ENCODE data around the gene NSDHL. TPM values are rescaled to one million over a fixed set of nuclear protein-coding genes. Genes with fewer than 3 reads are reported as not detected.
A peak's percentile ranks its signal among the peaks of the same experiment; 100 is the strongest.

NSDHL gene
- total and polyA plus RNA-seq, 10 donors: 6.1 to 11.2 (median 9.0) TPM

DNA sequence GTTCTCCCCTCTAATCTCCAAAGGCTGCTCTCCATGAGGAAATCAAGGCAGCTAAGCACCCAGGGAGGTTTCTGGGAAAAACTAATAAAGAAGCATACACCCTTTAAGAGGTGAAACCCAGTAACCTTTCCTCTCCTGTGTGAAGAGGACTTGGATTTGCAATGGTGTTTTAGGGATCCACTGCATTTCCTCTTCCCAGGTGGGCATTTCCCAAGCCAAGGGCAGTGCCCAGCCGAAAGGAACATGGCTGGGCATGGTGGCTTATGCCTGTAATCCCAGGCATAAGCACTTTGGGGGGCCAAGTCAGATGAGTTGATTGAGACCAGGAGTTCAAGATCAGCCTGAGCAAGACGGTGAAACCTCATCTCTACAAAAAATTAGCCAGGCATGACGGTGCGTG, 61.6 kb downstream of the NSDHL start:
- Histone ChIP-seq H3K36me3 (no peaks in the 10 kb centered on the region), H3K27ac (no peak overlapping the region), H3K4me3 (no peak overlapping the region), H3K4me1 (peaks cover 0 to under 1% (median 0%) of the 10 kb centered on the region in 6 donors), H3K27me3 (replicated peaks in 1 of 7) (peaks cover 0 to 44% (median 8%) of the 10 kb centered on the region in 7 donors), H3K9me3 (no peaks in the 10 kb centered on the region)
- intact Hi-C loops (cut with DNase I; ENCODE audit: low total_unique reads): no loop called here
- DNase-seq: no peak
- WGBS, 5 donors: 66 to 87% (median 74%) methylated on average over 3 to 4 of the region's 4 CpGs
- TF ChIP-seq, protein P1, sequence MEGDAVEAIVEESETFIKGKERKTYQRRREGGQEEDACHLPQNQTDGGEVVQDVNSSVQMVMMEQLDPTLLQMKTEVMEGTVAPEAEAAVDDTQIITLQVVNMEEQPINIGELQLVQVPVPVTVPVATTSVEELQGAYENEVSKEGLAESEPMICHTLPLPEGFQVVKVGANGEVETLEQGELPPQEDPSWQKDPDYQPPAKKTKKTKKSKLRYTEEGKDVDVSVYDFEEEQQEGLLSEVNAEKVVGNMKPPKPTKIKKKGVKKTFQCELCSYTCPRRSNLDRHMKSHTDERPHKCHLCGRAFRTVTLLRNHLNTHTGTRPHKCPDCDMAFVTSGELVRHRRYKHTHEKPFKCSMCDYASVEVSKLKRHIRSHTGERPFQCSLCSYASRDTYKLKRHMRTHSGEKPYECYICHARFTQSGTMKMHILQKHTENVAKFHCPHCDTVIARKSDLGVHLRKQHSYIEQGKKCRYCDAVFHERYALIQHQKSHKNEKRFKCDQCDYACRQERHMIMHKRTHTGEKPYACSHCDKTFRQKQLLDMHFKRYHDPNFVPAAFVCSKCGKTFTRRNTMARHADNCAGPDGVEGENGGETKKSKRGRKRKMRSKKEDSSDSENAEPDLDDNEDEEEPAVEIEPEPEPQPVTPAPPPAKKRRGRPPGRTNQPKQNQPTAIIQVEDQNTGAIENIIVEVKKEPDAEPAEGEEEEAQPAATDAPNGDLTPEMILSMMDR (IDR thresholded peaks at IDR 0.05 in 8 of 11, conservative IDR thresholded peaks at IDR 0.05 in 3 of 11): no peak
- no peak for TF ChIP-seq POLR2AphosphoS5 (IDR thresholded peaks at IDR 0.05)
- TF ChIP-seq POLR2A (IDR thresholded peaks at IDR 0.05): no peak

GRCh38 chrX:152892999-152893891, 62.4 kb downstream of the NSDHL start:
- intact Hi-C loops (cut with DNase I; ENCODE audit: low total_unique reads): no loop called here
- Histone ChIP-seq H3K4me1 (peaks cover 0 to 4% (median 0%) of the 10 kb centered on the region in 6 donors), H3K36me3 (no peaks in the 10 kb centered on the region), H3K9me3 (no peaks in the 10 kb centered on the region), H3K27me3 (replicated peaks in 1 of 7) (peaks cover 0 to 50% (median 10%) of the 10 kb centered on the region in 7 donors), H3K4me3 (no peak overlapping the region), H3K27ac (no peak overlapping the region)
- TF ChIP-seq POLR2AphosphoS5 (IDR thresholded peaks at IDR 0.05) (no peak), POLR2A (IDR thresholded peaks at IDR 0.05) (no peak)
- TF ChIP-seq, protein P1 (IDR thresholded peaks at IDR 0.05 in 8 of 11, conservative IDR thresholded peaks at IDR 0.05 in 3 of 11): no peak
- peak; percentile 61 for DNase-seq
- 64 to 86% (median 72%) methylated on average over 1 to 22 of the region's 22 CpGs for WGBS, 5 donors

GRCh38 chrX:152893980-152894610, 63.2 kb downstream of the NSDHL start:
- H3K9me3 ChIP-seq: no peaks in the 10 kb centered on the region
- peaks cover 0 to 50% (median 15%) of the 10 kb centered on the region in 7 donors for H3K27me3 ChIP-seq (replicated peaks in 1 of 7)
- DNase-seq: peak; percentile 55
- 72 to 88% (median 82%) methylated on average over 3 to 9 of the region's 9 CpGs for WGBS, 5 donors
- intact Hi-C loops (cut with DNase I; ENCODE audit: low total_unique reads): no loop called here
- no peaks in the 10 kb centered on the region for H3K36me3 ChIP-seq
- H3K4me1 ChIP-seq: peaks cover 0 to 4% (median 0%) of the 10 kb centered on the region in 6 donors
- no peak overlapping the region for H3K4me3 ChIP-seq
- H3K27ac ChIP-seq: no peak overlapping the region
- TF ChIP-seq POLR2A (IDR thresholded peaks at IDR 0.05) (no peak), POLR2AphosphoS5 (IDR thresholded peaks at IDR 0.05) (no peak)
- TF ChIP-seq, protein P1 (IDR thresholded peaks at IDR 0.05 in 8 of 11, conservative IDR thresholded peaks at IDR 0.05 in 3 of 11): no peak

DNA sequence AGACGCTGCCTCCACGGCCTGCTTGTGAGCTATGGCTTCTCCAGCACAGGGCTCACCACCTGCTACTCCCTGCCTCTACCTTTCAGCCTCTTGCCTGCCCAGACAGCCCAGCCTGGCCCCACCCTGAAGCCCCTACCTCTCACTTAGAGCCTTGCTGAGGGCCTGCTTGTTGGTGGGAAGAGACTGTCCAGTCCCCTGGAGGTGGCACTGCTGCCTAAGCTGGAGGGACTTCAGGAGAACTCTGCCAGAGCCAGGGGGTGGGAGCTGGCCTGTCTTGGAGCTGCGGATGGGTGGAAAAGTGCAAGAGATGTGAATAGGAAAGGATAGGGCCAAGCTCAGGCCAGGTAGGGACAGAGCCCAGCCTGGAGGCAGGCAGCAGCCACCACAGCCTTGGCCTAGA, 64.3 kb downstream of the NSDHL start:
- Histone ChIP-seq H3K36me3 (no peaks in the 10 kb centered on the region), H3K4me3 (no peak overlapping the region), H3K27me3 (replicated peaks in 1 of 7) (peaks cover 0 to 61% (median 15%) of the 10 kb centered on the region in 7 donors), H3K27ac (no peak overlapping the region), H3K9me3 (no peaks in the 10 kb centered on the region), H3K4me1 (peaks cover 0 to 4% (median 0%) of the 10 kb centered on the region in 6 donors)
- TF ChIP-seq, protein P1 (IDR thresholded peaks at IDR 0.05 in 8 of 11, conservative IDR thresholded peaks at IDR 0.05 in 3 of 11): no peak
- no peak for TF ChIP-seq POLR2A (IDR thresholded peaks at IDR 0.05)
- TF ChIP-seq POLR2AphosphoS5 (IDR thresholded peaks at IDR 0.05): no peak
- DNase-seq: peak; percentile 54
- WGBS, 5 donors: 64 to 92% (median 86%) methylated on average over 1 to 3 of the region's 3 CpGs
- intact Hi-C loops (cut with DNase I; ENCODE audit: low total_unique reads): no loop called here

Measured in spleen (tissue), 11 donors.